RWPE1 (cell line): ENCODE results near the gene CFAP74.

ENCODE experiments used
- CTCF ChIA-PET: fragments of 350-600 bp; sonication (Branson Sonifier 250); formaldehyde crosslinking; extraction: SDS; loops from one replicate; lab custom pipeline; 2021; lab: Yijun Ruan, JAX
- POLR2A ChIA-PET: fragments of 400-600 bp; formaldehyde crosslinking; extraction: SDS; loops from one replicate; lab custom pipeline; 2020; ENCODE audit warnings: antibody characterized with exemption; ENCODE audit not compliant: low non-redundant PET; lab: Yijun Ruan, JAX
- DNase-seq: peaks from one replicate; pipeline ENCODE4 v3.0.0; 2012; ENCODE audit warnings: low spot score
- H3K27ac ChIP-seq: fragments of 450-650 bp; 2 replicates; pipeline ENCODE4 v1.5.1; 2017
- CTCF ChIP-seq: fragments of 450-650 bp; conservative IDR thresholded peaks from 2 replicates; pipeline ENCODE4 v1.5.1; 2017; ENCODE audit warnings: low read depth, mild to moderate bottlenecking

The CFAP74 gene

DNA sequence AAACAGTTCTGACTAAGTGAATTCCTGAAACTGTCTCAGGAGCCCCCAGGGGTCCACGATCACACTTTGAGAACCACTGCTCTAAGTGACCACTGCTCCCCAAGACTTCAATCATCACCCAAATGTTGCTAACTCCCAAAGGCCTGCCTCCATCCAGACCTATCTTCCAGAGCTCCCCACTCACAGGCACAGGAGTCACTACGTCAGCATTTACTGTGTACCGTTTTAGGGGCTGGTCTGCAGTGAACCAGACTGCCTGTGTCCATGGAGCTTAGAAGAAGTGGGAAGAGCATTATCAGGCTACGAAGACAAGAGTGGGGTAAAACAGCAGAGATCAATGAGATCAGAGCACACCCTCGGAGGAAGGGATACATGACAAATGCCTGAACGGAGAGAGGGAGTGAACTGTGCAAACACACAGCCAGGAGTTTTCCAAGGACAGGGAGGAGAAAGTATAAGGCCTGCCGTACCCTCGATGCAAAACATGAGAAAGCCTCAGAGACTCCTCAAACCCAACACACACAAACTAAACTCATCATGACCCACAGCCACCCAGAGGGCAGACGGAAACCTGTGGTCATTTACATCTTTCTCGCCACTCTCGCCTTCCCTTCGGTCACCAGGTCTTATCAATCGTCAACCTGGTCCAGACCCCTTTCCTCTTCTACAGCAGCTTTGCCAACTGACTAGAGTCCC lies 122.8 kb downstream of the CFAP74 start:
- no peak overlapping the region for H3K27ac ChIP-seq
- ChIA-PET CTCF (interaction anchor here (0.6 to 1.0 kb wide), 3 partner anchors 25 to 42 kb away, joined by 3 to 6 read pairs (median 4); no protein-coding TSS in a partner anchor), POLR2A (no interaction called here)
- DNase-seq = no peak
- TF ChIP-seq CTCF = no peak

DNA sequence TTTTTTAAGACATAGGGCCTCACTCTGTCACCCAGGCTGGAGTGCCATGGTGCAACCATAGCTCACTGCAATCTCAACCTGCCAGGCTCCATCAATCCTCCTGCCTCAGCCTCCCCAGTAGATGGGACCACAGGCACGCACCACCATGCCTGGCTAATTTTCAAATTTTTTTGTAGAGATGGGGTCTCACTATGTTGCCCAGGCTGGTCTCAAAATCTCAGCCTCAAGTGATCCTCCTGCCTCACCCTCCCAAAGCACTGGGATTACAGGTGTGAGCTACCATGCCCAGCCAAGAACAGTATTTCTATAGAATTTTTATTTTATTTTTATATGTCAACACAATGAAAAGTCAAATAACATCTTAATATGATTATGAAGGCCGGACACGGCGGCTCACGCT lies 123.6 kb downstream of the CFAP74 start:
- H3K27ac ChIP-seq = no peak overlapping the region
- TF ChIP-seq CTCF = no peak
- POLR2A ChIA-PET = interaction anchor here (0.6 kb wide), 1 partner anchor 14 kb away, joined by 4 read pairs; no protein-coding TSS in a partner anchor
- CTCF ChIA-PET = interaction anchor here (1.0 kb wide), 1 partner anchor 26 kb away, joined by 6 read pairs; no protein-coding TSS in a partner anchor
- DNase-seq = no peak

DNA sequence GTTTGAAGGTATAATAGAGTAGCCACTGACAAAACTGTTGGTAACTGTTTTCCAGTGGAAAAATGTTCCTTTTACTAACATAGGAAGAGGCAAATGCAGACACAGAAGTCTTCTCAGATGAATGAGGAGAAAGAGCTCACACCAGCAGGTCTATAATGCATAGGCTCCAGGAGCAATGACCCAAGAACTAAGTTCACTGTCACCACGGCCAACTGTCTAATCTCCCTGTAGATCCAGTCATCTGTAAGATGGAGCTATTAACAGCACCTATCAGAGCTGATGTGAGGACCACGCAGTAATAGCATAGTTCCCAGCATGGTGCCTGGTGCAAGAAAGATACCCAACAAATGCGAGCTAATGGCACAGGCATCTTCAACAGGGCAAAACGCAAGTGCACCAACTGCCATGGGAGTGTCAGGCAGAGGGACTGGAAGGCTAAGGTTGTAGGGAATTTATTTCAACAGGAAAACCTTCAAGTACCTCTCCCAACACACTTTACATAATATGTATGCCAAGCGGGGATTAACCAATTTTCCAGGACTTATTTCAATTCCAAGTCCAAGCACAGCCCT lies 125.6 kb downstream of the CFAP74 start:
- no peak overlapping the region for H3K27ac ChIP-seq
- no peak for DNase-seq
- POLR2A ChIA-PET = no interaction called here
- CTCF ChIA-PET = interaction anchor here (0.7 kb wide), 1 partner anchor 158 kb away, joined by 3 read pairs; no protein-coding TSS in a partner anchor
- TF ChIP-seq CTCF = no peak

DNA sequence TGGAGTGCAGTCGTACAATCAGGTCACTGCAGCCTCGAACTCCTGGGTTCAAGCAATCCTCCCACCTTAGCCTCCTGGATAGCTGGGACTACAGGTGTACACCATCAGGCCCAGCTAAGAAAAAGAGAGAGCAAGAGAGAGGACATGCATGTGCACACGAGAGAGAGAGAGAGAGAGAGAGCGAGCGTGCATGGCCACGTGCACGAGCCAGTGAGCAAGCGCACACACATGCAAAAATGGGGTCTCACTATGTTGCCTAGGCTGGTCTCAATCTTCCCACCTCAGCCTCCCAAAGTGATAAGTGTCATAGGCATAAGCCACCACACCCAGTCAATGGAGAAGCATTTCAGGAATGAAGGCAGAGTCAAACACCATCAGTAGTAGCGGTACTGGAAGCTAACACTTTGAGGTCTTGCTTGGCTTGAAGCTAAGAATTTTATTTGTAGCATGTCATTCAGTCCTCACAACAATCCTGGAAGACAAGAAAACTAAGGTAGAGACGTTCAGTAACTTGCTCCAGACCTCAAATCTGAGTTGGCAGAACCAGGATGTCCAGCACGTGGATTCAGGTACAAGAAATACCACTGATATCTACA lies 127.2 kb downstream of the CFAP74 start:
- no peak overlapping the region for H3K27ac ChIP-seq
- CTCF ChIA-PET = interaction anchor here (0.8 kb wide), 1 partner anchor 32 kb away, joined by 3 read pairs; no protein-coding TSS in a partner anchor
- DNase-seq = no peak
- TF ChIP-seq CTCF = no peak
- POLR2A ChIA-PET = no interaction called here

GRCh38 chr1:1875932-1876331 lies 127.7 kb downstream of the CFAP74 start:
- POLR2A ChIA-PET = no interaction called here
- no peak for TF ChIP-seq CTCF
- H3K27ac ChIP-seq = no peak overlapping the region
- CTCF ChIA-PET = no interaction called here
- no peak for DNase-seq

DNA sequence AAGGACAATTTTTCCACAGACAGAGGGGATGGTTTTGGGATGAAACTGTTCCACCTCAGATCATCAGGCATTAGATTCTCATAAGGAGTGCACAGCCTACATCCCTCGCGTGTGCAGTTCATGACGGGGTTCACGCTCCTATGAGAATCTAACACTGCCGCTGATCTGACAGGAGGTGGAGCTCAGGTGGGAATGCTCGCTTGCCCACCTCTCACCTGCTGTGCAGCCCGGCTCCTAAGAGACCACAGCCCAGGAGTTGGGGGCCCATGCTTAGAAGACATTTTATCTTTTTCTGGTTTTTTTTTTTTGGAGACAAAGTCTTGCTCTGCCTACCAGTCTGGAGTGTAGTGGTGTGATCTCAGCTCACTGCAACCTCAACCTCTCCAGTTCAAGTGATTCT lies 128.7 kb downstream of the CFAP74 start:
- ChIA-PET CTCF (interaction anchor here (0.6 kb wide), 1 partner anchor 196 kb away, joined by 3 read pairs; no protein-coding TSS in a partner anchor), POLR2A (interaction anchor here (0.6 to 0.7 kb wide), 2 partner anchors 11 to 99 kb away, joined by 3 to 4 read pairs; no protein-coding TSS in a partner anchor)
- no peak for DNase-seq
- H3K27ac ChIP-seq = peak overlapping the region; percentile 28
- TF ChIP-seq CTCF = no peak
